ENCODE results near the gene KLHL30.
A peak's percentile ranks its signal among the peaks of the same experiment; 100 is the strongest.

Gene KLHL30

GRCh38 chr2:238105506-238106338 is 32.7 kb upstream of the KLHL30 start:
- H3K4me3 ChIP-seq (ENCODE audit: low read depth, low read length), result no peak overlapping the region
- TF ChIP-seq CTCF (IDR thresholded peaks at IDR 0.05; ENCODE audit: low read depth, low read length, missing control alignments), result no peak
- no peak for DNase-seq
- no peak overlapping the region for H3K27ac ChIP-seq
- no peaks in the 10 kb centered on the region for H3K36me3 ChIP-seq (replicated peaks)
- no peaks in the 10 kb centered on the region for H3K27me3 ChIP-seq (replicated peaks)
- in situ Hi-C loops (cut with HindIII; ENCODE audit: low pct_ligation_motif_present, low sequenced_read_pairs), result no loop called here

GRCh38 chr2:238106339-238106697 is 32.1 kb upstream of the KLHL30 start:
- no peaks in the 10 kb centered on the region for H3K27me3 ChIP-seq (replicated peaks)
- H3K27ac ChIP-seq, result no peak overlapping the region
- peak; percentile 19 for TF ChIP-seq CTCF (IDR thresholded peaks at IDR 0.05; ENCODE audit: low read depth, low read length, missing control alignments)
- H3K4me3 ChIP-seq (ENCODE audit: low read depth, low read length), result no peak overlapping the region
- H3K36me3 ChIP-seq (replicated peaks), result no peaks in the 10 kb centered on the region
- DNase-seq, result no peak
- in situ Hi-C loops (cut with HindIII; ENCODE audit: low pct_ligation_motif_present, low sequenced_read_pairs), result no loop called here

DNA sequence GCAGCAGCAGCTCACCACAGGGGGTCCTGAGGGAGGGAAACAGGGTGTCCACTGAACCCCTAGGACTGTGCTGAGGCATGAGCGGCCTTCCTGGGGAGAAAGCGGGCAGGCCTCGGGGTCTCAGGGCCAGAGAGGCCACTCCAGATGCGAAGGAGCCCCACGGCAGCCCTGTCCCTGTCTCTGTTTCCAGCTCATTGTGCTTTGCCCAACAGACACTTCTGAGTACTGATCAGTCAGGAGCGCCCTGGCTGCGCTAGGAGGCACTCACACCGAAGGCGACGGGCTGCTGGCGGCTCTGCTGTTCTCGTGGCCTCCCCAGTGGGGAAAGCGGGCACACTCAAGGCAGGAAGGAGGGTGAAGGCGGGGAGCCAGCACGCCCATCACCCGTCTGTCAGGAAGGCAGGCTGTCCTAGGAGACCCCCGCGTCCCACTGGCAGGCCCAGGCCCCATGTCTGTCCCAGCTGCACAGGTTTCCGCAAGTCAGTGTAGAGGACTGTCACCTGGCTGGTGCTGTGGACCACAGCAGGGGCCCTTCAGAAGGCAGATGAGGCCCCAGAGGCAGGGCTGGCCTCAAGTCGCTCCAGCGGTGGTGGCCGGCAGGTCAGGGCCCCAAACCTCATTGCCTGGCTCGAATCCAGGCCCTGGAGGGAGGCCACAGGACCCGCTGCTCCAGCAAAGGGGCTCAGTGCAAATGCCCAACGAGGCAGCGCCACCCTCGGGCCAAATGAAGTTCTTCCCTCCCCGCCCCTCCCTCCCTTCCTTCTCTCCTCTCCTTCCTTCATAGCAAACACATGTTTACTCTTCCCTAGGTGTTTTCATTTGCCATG is 31.6 kb upstream of the KLHL30 start:
- Histone ChIP-seq H3K4me3 (ENCODE audit: low read depth, low read length) (no peak overlapping the region), H3K27ac (no peak overlapping the region), H3K36me3 (replicated peaks) (no peaks in the 10 kb centered on the region), H3K27me3 (replicated peaks) (no peaks in the 10 kb centered on the region)
- TF ChIP-seq CTCF (IDR thresholded peaks at IDR 0.05; ENCODE audit: low read depth, low read length, missing control alignments), result peak; percentile 37
- DNase-seq, result no peak
- in situ Hi-C loops (cut with HindIII; ENCODE audit: low pct_ligation_motif_present, low sequenced_read_pairs), result no loop called here

DNA sequence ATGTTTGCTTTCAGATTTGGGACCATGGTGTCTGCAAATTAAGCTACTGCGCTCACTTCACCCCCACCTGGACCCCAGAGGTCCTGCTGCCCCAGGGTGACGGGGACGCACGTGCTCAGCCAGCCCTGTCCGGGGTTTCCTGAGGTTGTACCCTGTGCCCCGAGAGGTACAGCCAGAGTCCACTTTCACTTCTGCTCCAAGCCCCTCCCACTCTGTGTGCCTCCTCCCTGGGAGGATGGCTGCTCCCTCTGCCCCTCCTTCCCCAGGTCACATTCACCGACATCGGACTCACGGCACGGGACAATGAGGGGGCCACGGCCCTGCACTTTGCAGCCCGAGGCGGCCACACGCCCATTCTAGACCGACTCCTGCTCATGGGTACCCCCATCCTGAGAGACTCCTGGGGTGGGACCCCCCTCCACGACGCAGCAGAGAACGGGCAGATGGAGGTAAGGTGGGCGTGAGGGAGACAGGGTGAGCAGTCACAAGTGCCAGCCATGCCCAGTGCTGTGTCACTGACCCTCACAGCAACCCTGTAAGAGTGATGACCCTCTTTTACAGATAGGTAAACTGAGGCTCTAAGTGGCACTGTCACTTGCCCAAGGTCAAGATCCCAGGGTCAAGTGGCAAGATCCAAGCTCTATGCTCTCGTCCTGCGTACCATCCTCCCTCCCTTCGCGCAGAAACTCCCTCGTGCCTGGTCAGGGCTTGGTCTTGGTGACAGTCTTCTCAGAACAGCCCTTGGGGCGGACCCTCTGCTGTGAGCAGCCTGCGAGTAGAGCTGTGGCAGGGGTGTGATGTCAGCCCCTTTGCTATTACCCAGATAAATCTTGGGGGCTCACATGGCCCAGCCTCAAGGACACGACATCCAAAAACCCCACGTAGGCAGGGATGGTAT is 30.7 kb upstream of the KLHL30 start:
- no peak overlapping the region for H3K27ac ChIP-seq
- no peaks in the 10 kb centered on the region for H3K36me3 ChIP-seq (replicated peaks)
- no peak for DNase-seq
- H3K27me3 ChIP-seq (replicated peaks), result no peaks in the 10 kb centered on the region
- in situ Hi-C loops (cut with HindIII; ENCODE audit: low pct_ligation_motif_present, low sequenced_read_pairs), result no loop called here
- no peak overlapping the region for H3K4me3 ChIP-seq (ENCODE audit: low read depth, low read length)
- TF ChIP-seq CTCF (IDR thresholded peaks at IDR 0.05; ENCODE audit: low read depth, low read length, missing control alignments), result no peak

DNA sequence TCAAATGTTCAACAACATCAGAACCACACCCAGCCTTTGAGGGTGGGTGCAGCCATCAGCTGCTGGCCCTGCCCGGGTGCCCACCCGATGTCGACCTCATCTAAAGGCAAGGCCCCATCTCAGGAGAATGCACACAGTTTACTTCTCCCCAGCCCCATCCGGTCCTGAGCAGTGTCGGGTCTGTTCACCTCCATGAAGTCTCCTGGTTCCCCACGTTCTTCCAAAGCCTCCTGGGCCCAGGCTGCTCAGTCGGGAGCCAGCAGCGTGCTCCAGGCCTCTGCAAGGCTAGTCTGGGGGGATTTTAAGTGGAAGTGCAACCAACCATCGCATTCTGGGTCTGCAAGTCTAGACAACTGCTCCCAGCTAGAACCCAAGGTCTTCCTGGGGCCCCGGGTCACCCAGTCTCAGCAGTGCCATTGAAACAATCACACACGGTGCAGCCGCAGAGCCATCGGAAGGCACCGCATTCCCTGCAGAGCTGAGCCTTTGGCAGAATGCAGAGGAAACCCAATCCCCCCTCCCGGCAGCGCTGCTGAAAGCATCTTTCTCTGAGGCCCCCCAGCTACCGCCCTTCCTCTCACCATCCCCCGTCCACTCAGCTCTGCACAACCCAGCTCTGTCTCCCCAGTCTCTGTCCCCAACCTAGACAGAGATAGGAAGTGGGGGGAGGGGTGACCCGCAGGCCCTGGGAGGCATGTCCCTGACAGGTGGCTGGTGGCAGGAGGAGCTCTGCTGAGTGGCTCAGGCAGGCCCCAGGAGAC is 29.9 kb upstream of the KLHL30 start:
- H3K4me3 ChIP-seq (ENCODE audit: low read depth, low read length), result no peak overlapping the region
- no peak for DNase-seq
- no peak for TF ChIP-seq CTCF (IDR thresholded peaks at IDR 0.05; ENCODE audit: low read depth, low read length, missing control alignments)
- in situ Hi-C loops (cut with HindIII; ENCODE audit: low pct_ligation_motif_present, low sequenced_read_pairs), result no loop called here
- H3K36me3 ChIP-seq (replicated peaks), result no peaks in the 10 kb centered on the region
- no peak overlapping the region for H3K27ac ChIP-seq
- no peaks in the 10 kb centered on the region for H3K27me3 ChIP-seq (replicated peaks)

Data from brain microvascular endothelial cell (primary cell).